ENCODE results near the gene TPCN2. TPM values are rescaled to one million over a fixed set of nuclear protein-coding genes. Genes with fewer than 3 reads are reported as not detected.

The TPCN2 gene
- total RNA-seq, 1 experiment from 2014 or later = 63.6 TPM

GRCh38 chr11:69121621-69122325 lies 73.0 kb downstream of the TPCN2 start:
- Histone ChIP-seq H3K4me1 (peaks cover 35% of the 10 kb centered on the region), H3K36me3 (ENCODE audit: control insufficient read depth, insufficient read depth, low read length) (no peaks in the 10 kb centered on the region; the same call in none of the 2 replicates), H3K27me3 (replicated peaks; ENCODE audit: control insufficient read depth, insufficient read depth, low read length) (no peaks in the 10 kb centered on the region), H3K9me3 (peaks cover 4% of the 10 kb centered on the region; the same call in 1 of the 2 replicates), H3K4me3 (ENCODE audit: low read depth, low read length) (no peak overlapping the region)
- H3K9me3 Mint-ChIP-seq (ENCODE audit: unreplicated experiment) = peaks cover 17% of the 10 kb centered on the region
- no peaks in the 10 kb centered on the region for H3K27me3 Mint-ChIP-seq (ENCODE audit: insufficient read depth, unreplicated experiment)
- POLR2A ChIA-PET = interaction anchor here (1.6 kb wide), 1 partner anchor 10 kb away, joined by 10 read pairs; no protein-coding TSS in a partner anchor
- H3K4me3 Mint-ChIP-seq (ENCODE audit: unreplicated experiment) = no peak overlapping the region
- no TSS peak for BruUV-seq (replicated peaks)
- no peak for TF ChIP-seq CTCF (IDR thresholded peaks at IDR 0.05; ENCODE audit: insufficient read depth in 1 of 2, low read depth in 1 of 2, low read length in 1 of 2, severe bottlenecking in 1 of 2, unreplicated experiment in 1 of 2)
- intact Hi-C loops (cut with micrococcal nuclease; ENCODE audit: unreplicated experiment) = loop anchor here (2.0 to 5.0 kb wide), 4 partner anchors 19 to 517 kb away; no protein-coding TSS in a partner anchor
- peak overlapping the region; percentile 97 for H3K27ac Mint-ChIP-seq (ENCODE audit: unreplicated experiment)
- DNase-seq = peak in 1 of 2 experiments; percentile 46
- CTCF ChIA-PET = interaction anchor here (1.6 kb wide), 1 partner anchor 15 kb away, joined by 4 read pairs; no protein-coding TSS in a partner anchor
- peaks cover 47% of the 10 kb centered on the region for H3K4me1 Mint-ChIP-seq (ENCODE audit: low read depth, unreplicated experiment)
- H3K36me3 Mint-ChIP-seq (ENCODE audit: insufficient read depth, unreplicated experiment) = peaks cover 10% of the 10 kb centered on the region

- peaks cover 17% of the 10 kb centered on the region for H3K9me3 Mint-ChIP-seq (ENCODE audit: unreplicated experiment)
- intact Hi-C loops (cut with micrococcal nuclease; ENCODE audit: unreplicated experiment) = loop anchor here (2.0 to 5.0 kb wide), 4 partner anchors 19 to 517 kb away; no protein-coding TSS in a partner anchor
- peaks cover 45% of the 10 kb centered on the region for H3K4me1 Mint-ChIP-seq (ENCODE audit: low read depth, unreplicated experiment)
- no peaks in the 10 kb centered on the region; the same call in none of the 2 replicates for H3K36me3 ChIP-seq (ENCODE audit: control insufficient read depth, insufficient read depth, low read length)
- peak overlapping the region; percentile 76 for H3K4me3 Mint-ChIP-seq (ENCODE audit: unreplicated experiment)
- no peaks in the 10 kb centered on the region for H3K27me3 Mint-ChIP-seq (ENCODE audit: insufficient read depth, unreplicated experiment)
- H3K27ac Mint-ChIP-seq (ENCODE audit: unreplicated experiment) = peak overlapping the region; percentile 97
- H3K4me1 ChIP-seq = peaks cover 35% of the 10 kb centered on the region
- H3K9me3 ChIP-seq = peaks cover 4% of the 10 kb centered on the region; the same call in 1 of the 2 replicates
- BruUV-seq (replicated peaks) = TSS peak; percentile 96
- POLR2A ChIA-PET = interaction anchor here (0.8 to 1.6 kb wide), 4 partner anchors 9 to 321 kb away, joined by 3 to 10 read pairs (median 5); no protein-coding TSS in a partner anchor
- CTCF ChIA-PET = interaction anchor here (0.6 to 2.3 kb wide), 7 partner anchors 10 to 662 kb away, joined by 3 to 71 read pairs (median 4); partner anchors contain the start of gene PPP6R3
- H3K4me3 ChIP-seq (ENCODE audit: low read depth, low read length) = no peak overlapping the region
- no peaks in the 10 kb centered on the region for H3K27me3 ChIP-seq (replicated peaks; ENCODE audit: control insufficient read depth, insufficient read depth, low read length)
- no peak for DNase-seq
- no peak for TF ChIP-seq CTCF (IDR thresholded peaks at IDR 0.05; ENCODE audit: insufficient read depth in 1 of 2, low read depth in 1 of 2, low read length in 1 of 2, severe bottlenecking in 1 of 2, unreplicated experiment in 1 of 2)
- peaks cover 10% of the 10 kb centered on the region for H3K36me3 Mint-ChIP-seq (ENCODE audit: insufficient read depth, unreplicated experiment)
Observed at GRCh38 chr11:69122326-69122629, 73.5 kb downstream of the TPCN2 start.

GRCh38 chr11:69122630-69123431 lies 74.1 kb downstream of the TPCN2 start:
- Mint-ChIP-seq H3K27me3 (ENCODE audit: insufficient read depth, unreplicated experiment) (no peaks in the 10 kb centered on the region), H3K4me1 (ENCODE audit: low read depth, unreplicated experiment) (peaks cover 40% of the 10 kb centered on the region), H3K4me3 (ENCODE audit: unreplicated experiment) (peak overlapping the region; percentile 76), H3K9me3 (ENCODE audit: unreplicated experiment) (peaks cover 19% of the 10 kb centered on the region), H3K36me3 (ENCODE audit: insufficient read depth, unreplicated experiment) (peaks cover 10% of the 10 kb centered on the region), H3K27ac (ENCODE audit: unreplicated experiment) (peak overlapping the region; percentile 97)
- no TSS peak for BruUV-seq (replicated peaks)
- POLR2A ChIA-PET = interaction anchor here (0.6 to 1.6 kb wide), 6 partner anchors 8 to 320 kb away, joined by 3 to 10 read pairs (median 4); no protein-coding TSS in a partner anchor
- Histone ChIP-seq H3K4me1 (peaks cover 35% of the 10 kb centered on the region), H3K4me3 (ENCODE audit: low read depth, low read length) (peak overlapping the region; percentile 6), H3K27me3 (replicated peaks; ENCODE audit: control insufficient read depth, insufficient read depth, low read length) (no peaks in the 10 kb centered on the region), H3K9me3 (peaks cover 7% of the 10 kb centered on the region), H3K36me3 (ENCODE audit: control insufficient read depth, insufficient read depth, low read length) (no peaks in the 10 kb centered on the region; the same call in 1 of the 2 replicates)
- DNase-seq = peak; percentile 98 to 100
- TF ChIP-seq CTCF (IDR thresholded peaks at IDR 0.05; ENCODE audit: insufficient read depth in 1 of 2, low read depth in 1 of 2, low read length in 1 of 2, severe bottlenecking in 1 of 2, unreplicated experiment in 1 of 2) = no peak
- intact Hi-C loops (cut with micrococcal nuclease; ENCODE audit: unreplicated experiment) = loop anchor here (2.0 to 5.0 kb wide), 4 partner anchors 20 to 516 kb away; no protein-coding TSS in a partner anchor
- CTCF ChIA-PET = interaction anchor here (0.6 to 2.3 kb wide), 12 partner anchors 9 to 663 kb away, joined by 3 to 71 read pairs (median 4); partner anchors contain the start of gene PPP6R3

Measured in Caco-2 (cell line).